Adrenal gland (tissue), 5 donors: ENCODE measurements around the gene C1QTNF2.
"Not testable (repeated sequence)": the region's sequence is repeated elsewhere in the genome, so short reads cannot be mapped to it uniquely, and the experiment has no call there.

Experiments
- CTCF ChIP-seq, 6 experiments: fragments of 450-650 bp in 4 of 6; fragments of 200-600 bp in 2 of 6; sonication (generic) in 1 of 6; IDR thresholded peaks; 1 replicate in 5 of 6; 2 replicates in 1 of 6; pipeline versions ENCODE4 v1.5.1 to v1.8.0; 2016 to 2021; ENCODE audit warnings: antibody characterized with exemption in 6 of 6, mild to moderate bottlenecking in 2 of 6, moderate library complexity in 1 of 6
- POLR2A ChIP-seq, 2 donors: fragments of 450-650 bp; IDR thresholded peaks; one replicate each; pipeline ENCODE4 v1.6.1; 2017; ENCODE audit warnings: antibody characterized with exemption in 2 of 2, mild to moderate bottlenecking in 2 of 2, moderate library complexity in 1 of 2
- donor health status: DM: no; HTN: no; CAD: no.

GRCh38 chr5:160334716-160335115 lies 35.7 kb downstream of the C1QTNF2 start:
- not testable (repeated sequence) for TF ChIP-seq CTCF, POLR2A (IDR thresholded peaks at IDR 0.05)
